ENCODE measurements around the gene TWF2.

- TF ChIP-seq CTCF (IDR thresholded peaks at IDR 0.05; ENCODE audit: low read depth, low read length) (no peak), POLR2A (IDR thresholded peaks at IDR 0.05; ENCODE audit: extremely low read depth, insufficient read length) (no peak), MAX (IDR thresholded peaks at IDR 0.05; ENCODE audit: low read depth, low read length) (no peak)
Observed at GRCh38 chr3:52240886-52241370, 2.0 kb upstream of the TWF2 start.

Measured in NB4 (cell line).